ENCODE measurements around the gene SF3B1. TPM values are rescaled to one million over a fixed set of nuclear protein-coding genes. Genes with fewer than 3 reads are reported as not detected.

Gene SF3B1
- total RNA-seq, 1 donor from 2014 or later: 211 TPM

DNA sequence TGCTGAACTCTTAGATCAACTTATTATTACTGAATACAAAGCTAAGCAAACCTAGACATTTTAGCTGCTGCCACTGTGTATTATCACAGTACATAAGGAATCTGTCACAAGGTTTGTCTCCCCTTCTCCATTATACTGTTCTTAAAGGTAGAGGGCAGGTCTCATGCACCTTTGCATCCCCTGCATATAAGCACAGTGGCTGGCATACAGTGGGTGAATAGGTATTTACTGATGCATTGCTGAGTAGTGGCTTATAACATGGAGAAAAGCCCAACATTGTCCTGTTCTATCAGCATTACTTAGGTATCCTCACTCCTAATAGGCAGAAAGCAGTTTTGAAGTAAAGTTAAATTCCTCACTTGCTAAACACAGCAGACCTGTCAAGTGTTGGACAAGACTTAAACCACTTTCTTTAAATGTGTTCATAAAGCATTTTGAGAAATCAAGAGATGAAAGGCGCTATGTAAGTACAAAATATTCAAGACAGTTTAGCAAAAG is 43.6 kb downstream of the SF3B1 start:
- Mint-ChIP-seq H3K4me1 (ENCODE audit: low read depth) (no peaks in the 10 kb centered on the region), H3K9me3 (ENCODE audit: low read depth) (no peaks in the 10 kb centered on the region), H3K4me3 (ENCODE audit: unreplicated experiment) (no peak overlapping the region), H3K36me3 (ENCODE audit: low read depth) (peaks cover 23% of the 10 kb centered on the region), H3K27me3 (ENCODE audit: low read depth) (no peaks in the 10 kb centered on the region), H3K27ac (ENCODE audit: unreplicated experiment) (no peak overlapping the region)
- no peak for DNase-seq (ENCODE audit: low spot score)
- TF ChIP-seq, protein P1, sequence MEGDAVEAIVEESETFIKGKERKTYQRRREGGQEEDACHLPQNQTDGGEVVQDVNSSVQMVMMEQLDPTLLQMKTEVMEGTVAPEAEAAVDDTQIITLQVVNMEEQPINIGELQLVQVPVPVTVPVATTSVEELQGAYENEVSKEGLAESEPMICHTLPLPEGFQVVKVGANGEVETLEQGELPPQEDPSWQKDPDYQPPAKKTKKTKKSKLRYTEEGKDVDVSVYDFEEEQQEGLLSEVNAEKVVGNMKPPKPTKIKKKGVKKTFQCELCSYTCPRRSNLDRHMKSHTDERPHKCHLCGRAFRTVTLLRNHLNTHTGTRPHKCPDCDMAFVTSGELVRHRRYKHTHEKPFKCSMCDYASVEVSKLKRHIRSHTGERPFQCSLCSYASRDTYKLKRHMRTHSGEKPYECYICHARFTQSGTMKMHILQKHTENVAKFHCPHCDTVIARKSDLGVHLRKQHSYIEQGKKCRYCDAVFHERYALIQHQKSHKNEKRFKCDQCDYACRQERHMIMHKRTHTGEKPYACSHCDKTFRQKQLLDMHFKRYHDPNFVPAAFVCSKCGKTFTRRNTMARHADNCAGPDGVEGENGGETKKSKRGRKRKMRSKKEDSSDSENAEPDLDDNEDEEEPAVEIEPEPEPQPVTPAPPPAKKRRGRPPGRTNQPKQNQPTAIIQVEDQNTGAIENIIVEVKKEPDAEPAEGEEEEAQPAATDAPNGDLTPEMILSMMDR (IDR thresholded peaks at IDR 0.05): no peak

DNA sequence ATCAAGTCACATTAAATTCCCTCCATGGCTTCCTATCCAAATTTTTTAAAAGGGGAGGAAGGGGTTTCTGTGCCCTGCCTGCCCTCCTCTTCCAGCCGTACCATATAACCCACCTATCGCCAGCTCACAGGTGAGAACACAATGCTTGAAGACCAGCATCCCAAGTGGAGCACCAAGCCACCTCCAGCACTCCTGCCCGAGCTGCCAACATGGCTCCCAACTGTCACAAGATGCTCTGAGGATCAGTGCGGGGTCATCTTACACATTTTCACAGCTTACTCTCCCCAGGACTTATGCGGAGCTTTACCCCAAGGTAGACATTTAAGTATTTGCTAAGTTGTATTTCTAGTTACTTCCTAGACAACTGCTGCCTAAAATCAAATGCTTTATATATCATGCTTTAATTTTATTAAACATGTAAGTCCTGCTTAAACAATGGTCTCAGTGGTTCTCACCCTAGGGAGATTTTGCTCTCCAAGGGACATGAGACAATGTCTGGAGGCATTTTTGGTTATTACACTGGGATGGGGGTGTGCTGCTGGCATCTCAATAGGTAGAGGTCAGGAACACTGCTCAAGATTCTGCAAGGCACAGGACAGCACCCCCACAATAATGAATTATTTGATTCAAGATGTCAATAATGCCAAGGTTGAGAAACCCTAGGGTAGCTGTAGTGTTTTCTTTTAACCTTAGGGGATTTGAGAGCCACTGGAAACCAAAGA is 45.8 kb downstream of the SF3B1 start:
- Mint-ChIP-seq H3K4me1 (ENCODE audit: low read depth) (no peaks in the 10 kb centered on the region), H3K27ac (ENCODE audit: unreplicated experiment) (no peak overlapping the region), H3K36me3 (ENCODE audit: low read depth) (peaks cover 9% of the 10 kb centered on the region), H3K9me3 (ENCODE audit: low read depth) (no peaks in the 10 kb centered on the region), H3K4me3 (ENCODE audit: unreplicated experiment) (no peak overlapping the region), H3K27me3 (ENCODE audit: low read depth) (no peaks in the 10 kb centered on the region)
- DNase-seq (ENCODE audit: low spot score): no peak
- TF ChIP-seq, protein P1 (IDR thresholded peaks at IDR 0.05): no peak

DNA sequence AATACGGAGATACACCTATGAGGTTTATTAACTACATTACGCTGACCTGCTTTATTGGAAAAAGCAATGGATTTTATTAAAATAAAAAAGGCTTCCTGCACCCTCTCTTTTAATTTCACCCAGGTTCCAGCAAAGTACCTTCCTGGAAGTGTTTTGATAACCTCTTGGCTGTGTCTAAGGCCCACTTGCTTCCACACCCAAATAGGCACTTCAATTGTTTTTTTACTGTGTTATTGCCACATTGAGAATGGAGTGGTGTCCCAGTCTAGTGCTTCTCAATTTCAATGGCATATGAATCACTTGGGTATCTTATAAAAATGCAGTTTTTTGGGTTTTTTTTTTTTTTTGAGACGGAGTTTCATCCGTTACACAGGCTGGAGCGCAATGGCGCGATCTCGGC is 47.6 kb downstream of the SF3B1 start:
- H3K27me3 Mint-ChIP-seq (ENCODE audit: low read depth): no peaks in the 10 kb centered on the region
- H3K4me1 Mint-ChIP-seq (ENCODE audit: low read depth): no peaks in the 10 kb centered on the region
- H3K27ac Mint-ChIP-seq (ENCODE audit: unreplicated experiment): no peak overlapping the region
- TF ChIP-seq, protein P1 (IDR thresholded peaks at IDR 0.05): no peak
- H3K4me3 Mint-ChIP-seq (ENCODE audit: unreplicated experiment): no peak overlapping the region
- peaks cover 6% of the 10 kb centered on the region for H3K36me3 Mint-ChIP-seq (ENCODE audit: low read depth)
- no peak for DNase-seq (ENCODE audit: low spot score)
- H3K9me3 Mint-ChIP-seq (ENCODE audit: low read depth): no peaks in the 10 kb centered on the region

DNA sequence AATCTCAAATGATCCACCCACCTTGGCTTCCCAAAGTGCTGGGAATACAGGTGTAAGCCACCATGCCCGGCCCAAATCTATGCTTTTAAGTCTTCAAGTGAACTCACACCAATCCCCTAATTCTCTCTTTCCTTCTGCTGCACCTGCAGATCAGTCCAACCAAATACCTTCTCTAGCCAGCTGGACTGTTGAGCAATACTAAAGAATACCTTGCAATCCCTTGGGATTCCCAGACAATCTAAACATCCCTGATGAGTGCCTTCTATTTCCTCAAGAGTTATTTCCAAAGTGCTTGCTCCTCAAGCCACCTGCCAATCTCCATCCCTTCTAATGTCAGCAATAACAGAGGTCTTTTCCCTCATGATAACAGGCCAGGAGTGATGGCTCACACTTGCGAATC is 48.6 kb downstream of the SF3B1 start:
- Mint-ChIP-seq H3K9me3 (ENCODE audit: low read depth) (no peaks in the 10 kb centered on the region), H3K4me1 (ENCODE audit: low read depth) (no peaks in the 10 kb centered on the region), H3K4me3 (ENCODE audit: unreplicated experiment) (no peak overlapping the region), H3K36me3 (ENCODE audit: low read depth) (peaks cover under 1% of the 10 kb centered on the region), H3K27ac (ENCODE audit: unreplicated experiment) (no peak overlapping the region), H3K27me3 (ENCODE audit: low read depth) (no peaks in the 10 kb centered on the region)
- no peak for DNase-seq (ENCODE audit: low spot score)
- TF ChIP-seq, protein P1 (IDR thresholded peaks at IDR 0.05): no peak

DNA sequence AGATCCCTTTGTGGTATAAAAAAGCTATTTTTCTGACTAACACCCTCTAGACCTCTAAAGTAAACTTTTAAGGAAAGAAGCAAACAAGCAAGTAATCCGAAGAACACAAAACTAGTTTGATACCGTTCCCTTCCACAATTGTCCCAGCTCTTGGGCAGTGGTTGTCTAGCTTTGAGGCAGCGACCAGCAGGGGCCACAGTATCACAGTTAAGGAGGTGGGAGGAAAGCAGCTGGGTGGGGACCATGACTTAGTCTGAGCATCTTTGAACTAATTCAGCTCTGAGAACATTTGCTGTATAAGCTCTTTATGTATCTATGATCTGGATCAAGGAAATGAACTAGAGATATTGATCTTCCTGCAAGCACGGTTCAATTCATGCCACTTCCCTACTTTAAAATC is 51.0 kb downstream of the SF3B1 start:
- peaks cover 18% of the 10 kb centered on the region for H3K4me1 Mint-ChIP-seq (ENCODE audit: low read depth)
- H3K36me3 Mint-ChIP-seq (ENCODE audit: low read depth): no peaks in the 10 kb centered on the region
- peaks cover 5% of the 10 kb centered on the region for H3K9me3 Mint-ChIP-seq (ENCODE audit: low read depth)
- TF ChIP-seq, protein P1 (IDR thresholded peaks at IDR 0.05): no peak
- H3K27ac Mint-ChIP-seq (ENCODE audit: unreplicated experiment): no peak overlapping the region
- no peak overlapping the region for H3K4me3 Mint-ChIP-seq (ENCODE audit: unreplicated experiment)
- DNase-seq (ENCODE audit: low spot score): no peak
- H3K27me3 Mint-ChIP-seq (ENCODE audit: low read depth): no peaks in the 10 kb centered on the region
